Tibial artery (tissue), 4 donors: Measurements from ENCODE around the gene RPUSD4.

Source experiments
- DNase-seq, 2 donors: peaks; one replicate each; pipeline ENCODE4 v3.0.0-alpha.2; 2019
- H3K27ac ChIP-seq, 2 donors: fragments of 200-600 bp; sonication (generic) in 1 of 2; 1 replicate in 1 of 2; 2 replicates in 1 of 2; pipeline ENCODE4 v1.5.1; 2018 to 2019; ENCODE audit warnings: mild to moderate bottlenecking in 1 of 2
- H3K27me3 ChIP-seq, 2 donors: fragments of 200-600 bp; sonication (generic) in 1 of 2; one replicate each; pipeline versions ENCODE4 v1.5.1 to v1.6.0; 2016 to 2019
- H3K36me3 ChIP-seq, 3 donors: fragments of 200-600 bp; sonication (generic) in 2 of 3; one replicate each; pipeline ENCODE4 v1.5.1; 2016 to 2019; ENCODE audit warnings: mild to moderate bottlenecking in 2 of 3
- H3K4me1 ChIP-seq, 4 donors: fragments of 200-600 bp; sonication (generic) in 2 of 4; 1 replicate in 3 of 4; 2 replicates in 1 of 4; pipeline ENCODE4 v1.5.1; 2016 to 2019
- H3K4me3 ChIP-seq, 2 donors: fragments of 200-600 bp; sonication (generic) in 1 of 2; 1 replicate in 1 of 2; 2 replicates in 1 of 2; pipeline ENCODE4 v1.5.1; 2018 to 2019; ENCODE audit warnings: mild to moderate bottlenecking in 2 of 2
- H3K9me3 ChIP-seq, 3 donors: fragments of 200-600 bp; sonication (generic) in 1 of 3; one replicate each; pipeline ENCODE4 v1.5.1; 2016 to 2019
- CTCF ChIP-seq, 2 experiments: fragments of 200-600 bp in 1 of 2; fragments of 450-650 bp in 1 of 2; IDR thresholded peaks; one replicate each; pipeline ENCODE4 v1.5.1; 2017 to 2019; ENCODE audit warnings: antibody characterized with exemption in 2 of 2, mild to moderate bottlenecking in 1 of 2, moderate library complexity in 1 of 2
- intact Hi-C: fragments of 100-400 bp; cut with DNase I; formaldehyde crosslinking; loops from one replicate; pipeline ENCODE4 v1.15.0; 2023; ENCODE audit warnings: low total_unique reads

RPUSD4 gene

GRCh38 chr11:126231725-126232459 lies 20.4 kb upstream of the RPUSD4 start:
- intact Hi-C loops: no loop called here
- no peak for TF ChIP-seq CTCF (IDR thresholded peaks at IDR 0.05)
- no peaks in the 10 kb centered on the region for H3K27me3 ChIP-seq
- no peaks in the 10 kb centered on the region for H3K9me3 ChIP-seq
- no peaks in the 10 kb centered on the region for H3K4me1 ChIP-seq
- no peak overlapping the region for H3K4me3 ChIP-seq
- no peak for DNase-seq
- peaks cover 9 to 20% (median 10%) of the 10 kb centered on the region in 3 donors for H3K36me3 ChIP-seq
- H3K27ac ChIP-seq: no peak overlapping the region

- H3K27me3 ChIP-seq: no peaks in the 10 kb centered on the region
- DNase-seq: no peak
- no peaks in the 10 kb centered on the region for H3K9me3 ChIP-seq
- H3K4me1 ChIP-seq: no peaks in the 10 kb centered on the region
- H3K4me3 ChIP-seq: no peak overlapping the region
- no peak for TF ChIP-seq CTCF (IDR thresholded peaks at IDR 0.05)
- H3K36me3 ChIP-seq: peaks cover 0 to 7% (median 3%) of the 10 kb centered on the region in 3 donors
- no peak overlapping the region for H3K27ac ChIP-seq
- intact Hi-C loops: no loop called here
These were observed 18.5 kb upstream of the RPUSD4 start for GRCh38 chr11:126229858-126230540.

- Histone ChIP-seq H3K27me3 (no peaks in the 10 kb centered on the region), H3K4me1 (no peaks in the 10 kb centered on the region), H3K9me3 (no peaks in the 10 kb centered on the region), H3K27ac (no peak overlapping the region), H3K4me3 (no peak overlapping the region), H3K36me3 (peaks cover 0 to 7% (median 0%) of the 10 kb centered on the region in 3 donors)
- intact Hi-C loops: no loop called here
- DNase-seq: no peak
- TF ChIP-seq CTCF (IDR thresholded peaks at IDR 0.05): no peak
These were observed 15.1 kb upstream of the RPUSD4 start for GRCh38 chr11:126226334-126227084.

GRCh38 chr11:126225295-126225665 lies 13.8 kb upstream of the RPUSD4 start:
- no peaks in the 10 kb centered on the region for H3K9me3 ChIP-seq
- H3K36me3 ChIP-seq: peaks cover 0 to 7% (median 0%) of the 10 kb centered on the region in 3 donors
- H3K4me1 ChIP-seq: no peaks in the 10 kb centered on the region
- no peak for DNase-seq
- H3K27ac ChIP-seq: no peak overlapping the region
- TF ChIP-seq CTCF (IDR thresholded peaks at IDR 0.05): no peak
- intact Hi-C loops: no loop called here
- no peaks in the 10 kb centered on the region for H3K27me3 ChIP-seq
- H3K4me3 ChIP-seq: no peak overlapping the region

- no peaks in the 10 kb centered on the region for H3K4me1 ChIP-seq
- H3K36me3 ChIP-seq: peaks cover 0 to 4% (median 0%) of the 10 kb centered on the region in 3 donors
- no peak for DNase-seq
- H3K9me3 ChIP-seq: no peaks in the 10 kb centered on the region
- no peak overlapping the region for H3K4me3 ChIP-seq
- no peak overlapping the region for H3K27ac ChIP-seq
- H3K27me3 ChIP-seq: no peaks in the 10 kb centered on the region
- TF ChIP-seq CTCF (IDR thresholded peaks at IDR 0.05): no peak
- intact Hi-C loops: no loop called here
These were observed 13.3 kb upstream of the RPUSD4 start for GRCh38 chr11:126224647-126225294.
